Activated CD8-positive, alpha-beta memory T cell treated with anti-CD3 and anti-CD28 coated beads, Interleukin-2, amount 50 U/mL, for 1 hour (primary cell): ENCODE measurements around the gene WDR49.

Experiments used
- DNase-seq: peaks from one replicate; pipeline ENCODE4 v3.0.0-alpha.2; 2020; ENCODE audit errors: extremely low read depth

The WDR49 gene

DNA sequence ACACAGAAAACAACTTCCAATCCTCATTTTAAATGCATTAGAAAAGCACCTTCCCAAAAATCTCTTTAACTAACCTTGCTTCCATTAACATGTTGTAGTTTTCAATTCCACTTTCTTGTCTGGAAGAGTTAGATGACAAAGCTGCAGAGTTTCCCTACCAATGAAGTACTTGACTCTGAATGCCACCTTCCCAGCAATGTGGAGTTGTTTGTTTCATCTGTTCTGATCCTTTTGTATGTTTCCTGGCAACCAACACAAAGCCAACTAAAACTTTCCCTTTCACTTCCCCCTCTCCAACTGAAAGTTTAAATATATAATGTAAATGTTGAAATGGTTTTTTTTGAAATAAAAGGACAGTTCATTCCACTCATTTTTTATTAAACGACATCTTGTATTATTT, at the start of gene WDR49:
WDR49 (minus strand) TSS at position 183 of the 400 bp plus-strand sequence. CDS start 517 bp downstream, outside the sequence.
- DNase-seq = no peak

- no peak for DNase-seq
These were observed 47.2 kb upstream of the WDR49 start for GRCh38 chr3:167700926-167701325.

GRCh38 chr3:167700046-167700445, 46.3 kb upstream of the WDR49 start:
- DNase-seq = no peak

DNA sequence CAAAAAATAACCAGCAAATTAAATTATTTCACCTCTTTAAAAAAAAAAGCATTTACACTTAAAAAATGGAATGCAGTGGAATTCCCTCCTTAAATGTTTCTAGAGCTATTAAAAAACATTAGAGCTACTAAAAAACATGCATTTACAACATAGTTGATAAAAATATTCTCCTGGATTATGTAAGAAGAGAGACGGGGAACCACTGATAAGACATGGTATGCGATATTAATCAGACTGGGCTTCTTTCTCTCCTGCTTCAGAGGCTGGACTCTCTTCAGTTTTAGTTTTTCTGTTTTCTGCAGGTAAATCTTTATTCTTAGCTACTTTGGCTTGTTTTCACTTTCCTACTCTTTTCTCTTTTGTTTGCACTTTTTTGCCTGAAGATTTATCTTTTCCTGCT, 40.4 kb upstream of the WDR49 start:
- no peak for DNase-seq

DNA sequence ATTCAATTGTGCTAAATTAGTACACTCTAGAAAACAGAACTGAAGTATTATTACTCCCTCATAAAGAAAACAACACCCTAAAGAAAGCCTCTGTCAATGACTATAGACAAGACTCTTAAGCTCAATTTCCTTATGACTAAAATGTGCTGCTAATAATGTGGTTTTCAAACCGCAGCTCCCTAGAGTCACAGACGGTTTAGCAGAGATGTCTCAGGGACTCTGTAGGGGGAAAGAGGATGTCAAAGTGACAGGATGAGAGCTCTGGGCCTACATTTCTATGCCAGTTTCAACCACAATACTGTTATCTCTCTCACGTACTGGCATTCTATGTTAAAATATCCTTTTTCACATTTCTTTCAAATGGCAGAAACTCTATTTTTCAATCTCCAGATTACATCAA, 37.6 kb upstream of the WDR49 start:
- no peak for DNase-seq

- DNase-seq = no peak
These were observed 30.7 kb upstream of the WDR49 start for GRCh38 chr3:167684388-167684993.

- no peak for DNase-seq
These were observed 25.8 kb upstream of the WDR49 start for GRCh38 chr3:167679526-167679925.

- no peak for DNase-seq
These were observed 22.1 kb upstream of the WDR49 start for GRCh38 chr3:167675848-167676247.

DNA sequence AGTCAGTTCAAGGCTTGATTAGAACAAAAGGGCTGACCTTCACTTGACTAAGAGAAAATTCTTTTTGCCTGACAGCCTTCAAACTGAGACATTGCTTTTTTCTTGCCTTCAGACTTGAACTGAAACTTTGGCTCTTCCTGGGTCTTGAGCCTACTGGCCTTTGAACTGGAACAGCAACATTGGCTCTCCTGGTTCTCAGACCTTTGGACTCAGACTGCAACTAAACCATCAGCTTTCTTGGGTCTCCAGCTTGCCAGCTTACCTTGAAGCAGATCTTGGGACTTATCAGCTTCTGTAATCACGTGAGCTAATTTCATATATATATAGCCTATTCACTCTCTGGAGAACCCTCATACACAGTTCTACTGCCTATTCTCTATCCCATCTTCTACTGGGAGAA, 19.5 kb upstream of the WDR49 start:
- no peak for DNase-seq

- DNase-seq = no peak
These were observed 18.2 kb upstream of the WDR49 start for GRCh38 chr3:167671878-167672427.

- no peak for DNase-seq
These were observed 16.0 kb upstream of the WDR49 start for GRCh38 chr3:167669699-167670098.

DNA sequence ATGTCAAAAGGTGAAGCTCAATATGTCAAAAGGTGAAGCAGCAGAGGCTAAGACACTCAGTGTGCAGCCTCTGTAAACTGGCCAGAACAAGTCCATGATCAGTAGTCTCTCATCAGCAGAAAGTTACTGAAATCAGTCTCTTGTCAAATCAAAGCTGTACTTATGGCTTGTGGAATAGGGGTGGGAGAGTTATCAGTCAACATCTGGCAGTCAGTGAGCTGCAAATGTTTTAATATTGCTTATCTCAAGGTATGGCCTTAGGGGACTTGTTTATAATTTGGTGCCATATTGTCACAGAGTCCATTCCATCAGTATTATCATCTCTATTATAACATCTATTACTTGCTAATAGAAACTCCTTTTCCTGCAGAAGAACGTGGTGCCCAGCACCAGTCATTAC, 14.9 kb upstream of the WDR49 start:
- no peak for DNase-seq

- no peak for DNase-seq
These were observed 12.8 kb upstream of the WDR49 start for GRCh38 chr3:167666563-167666962.

DNA sequence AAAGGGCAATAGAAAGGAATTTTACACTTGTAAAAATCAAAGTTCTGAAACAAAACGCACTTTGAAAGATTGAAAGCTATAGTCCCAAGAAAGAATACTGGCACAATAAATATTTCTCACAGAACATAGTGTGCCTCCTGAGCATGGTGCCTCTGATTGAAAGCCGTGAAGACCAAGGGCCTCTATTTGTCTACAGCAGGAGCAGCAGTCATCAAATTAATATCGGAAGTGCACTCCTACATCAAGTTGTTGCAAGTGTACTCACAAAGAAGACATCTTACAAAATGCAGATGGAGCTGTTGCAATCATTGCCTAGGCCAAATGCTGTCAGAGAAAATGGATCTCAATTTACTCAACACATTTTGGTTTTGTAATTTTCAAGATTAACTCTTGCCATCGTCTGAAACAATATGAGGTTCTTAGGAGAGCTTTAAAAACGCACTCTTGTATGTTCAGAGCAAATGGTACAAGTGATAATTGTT, 9.2 kb upstream of the WDR49 start:
- DNase-seq = no peak

DNA sequence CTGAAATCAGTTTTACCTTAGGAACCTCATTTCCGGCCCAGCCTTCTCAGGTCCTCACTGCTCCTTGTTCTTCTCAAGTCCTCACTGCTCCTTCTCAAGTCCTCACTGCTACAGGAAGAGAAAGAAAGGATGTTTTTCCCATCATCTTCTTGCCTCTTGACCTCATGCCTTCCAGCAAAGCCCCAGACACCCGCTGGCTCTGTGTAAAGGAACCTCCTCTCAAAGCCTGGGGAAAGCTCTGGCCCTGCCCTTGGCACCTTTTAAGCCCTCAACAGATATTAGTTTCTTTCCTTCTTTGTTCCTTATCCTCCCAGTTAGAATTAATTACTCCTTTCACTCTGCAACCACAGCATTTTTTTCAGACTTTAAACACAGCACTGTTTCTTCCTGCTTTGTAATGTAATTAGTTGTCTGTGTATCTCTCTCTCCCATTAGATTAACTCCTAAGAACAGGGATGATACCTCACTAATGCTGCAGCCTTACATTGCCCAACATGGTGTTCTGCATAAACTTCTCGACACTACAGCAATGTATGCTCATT, 4.0 kb upstream of the WDR49 start:
- no peak for DNase-seq

DNA sequence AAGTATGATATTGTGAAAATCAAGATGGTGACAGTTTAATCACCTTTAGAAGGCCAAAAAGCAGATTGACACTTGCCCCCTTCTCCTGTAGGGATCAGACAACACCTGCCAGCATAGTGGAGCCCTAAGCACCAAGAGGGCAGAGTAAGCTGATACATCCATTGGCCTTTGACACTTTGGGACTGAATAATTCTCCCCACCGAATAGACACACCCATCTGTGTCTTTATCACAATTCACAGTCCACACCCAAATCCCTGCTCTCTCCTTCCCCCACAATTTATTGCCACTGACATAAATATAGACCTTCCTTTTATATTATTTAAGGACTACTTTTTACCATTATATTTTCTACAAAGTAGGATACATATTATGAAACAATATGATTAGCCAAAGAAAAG, 3.1 kb upstream of the WDR49 start:
- no peak for DNase-seq

DNA sequence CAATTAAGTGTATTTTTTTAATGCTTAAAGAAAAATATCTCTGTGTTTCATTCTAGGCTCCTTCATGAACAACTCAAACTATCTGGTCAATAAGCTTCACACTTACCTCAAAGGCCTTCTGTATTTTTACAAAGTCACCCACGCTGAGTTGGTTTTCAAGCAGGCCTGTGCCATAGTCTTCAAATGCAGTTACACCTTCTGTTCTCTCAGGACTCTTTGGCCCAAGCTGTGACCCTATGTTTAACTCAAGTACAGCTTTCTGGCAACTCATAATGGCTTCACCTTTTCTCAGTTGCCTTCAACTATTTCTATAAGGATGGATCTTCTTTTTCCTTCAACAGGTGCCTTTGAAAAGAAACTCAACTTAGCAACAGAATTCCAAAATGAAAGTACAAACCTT, 587 bp downstream of the WDR49 start:
- no peak for DNase-seq

DNA sequence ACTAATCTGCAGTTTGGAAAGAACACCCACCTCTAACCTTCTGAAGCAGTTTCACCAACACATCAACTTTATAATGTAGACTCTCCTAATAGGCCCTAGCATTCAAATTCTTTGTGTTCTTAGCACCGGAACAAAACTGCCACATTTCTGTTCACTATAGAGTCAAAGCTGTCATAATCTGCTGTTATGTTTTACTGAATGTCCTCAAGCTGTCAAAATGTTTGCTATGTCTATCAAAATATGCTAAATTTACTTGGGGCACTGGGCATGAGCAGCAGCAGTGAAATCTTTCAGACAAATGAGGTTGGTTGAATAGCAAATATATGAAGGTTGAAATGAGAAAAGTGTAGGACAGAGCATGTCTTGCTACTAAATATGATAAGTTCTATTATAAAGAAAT, 1.9 kb downstream of the WDR49 start:
- no peak for DNase-seq

- DNase-seq = no peak
These were observed 3.3 kb downstream of the WDR49 start for GRCh38 chr3:167650459-167650858.

DNA sequence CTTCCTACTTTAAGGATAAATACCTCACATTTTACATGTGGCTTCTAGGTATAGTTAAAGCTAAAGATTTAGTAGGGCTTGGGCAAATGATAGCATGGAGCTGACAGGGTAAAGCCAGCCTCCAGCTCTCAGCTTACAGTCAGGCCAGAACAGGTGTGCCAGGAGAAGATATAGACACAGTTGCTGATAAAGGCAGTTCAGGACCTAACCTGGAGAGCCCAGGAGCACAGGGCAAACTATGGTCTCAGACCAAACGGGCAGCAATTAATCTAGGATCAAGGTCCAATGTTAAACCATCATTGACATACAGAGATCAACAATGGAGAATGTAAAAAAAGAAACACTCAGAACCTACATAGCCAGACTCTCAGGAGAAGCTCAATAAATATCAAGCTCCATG, 4.0 kb downstream of the WDR49 start:
- DNase-seq = no peak

- no peak for DNase-seq
These were observed 9.1 kb downstream of the WDR49 start for GRCh38 chr3:167644611-167645010.

DNA sequence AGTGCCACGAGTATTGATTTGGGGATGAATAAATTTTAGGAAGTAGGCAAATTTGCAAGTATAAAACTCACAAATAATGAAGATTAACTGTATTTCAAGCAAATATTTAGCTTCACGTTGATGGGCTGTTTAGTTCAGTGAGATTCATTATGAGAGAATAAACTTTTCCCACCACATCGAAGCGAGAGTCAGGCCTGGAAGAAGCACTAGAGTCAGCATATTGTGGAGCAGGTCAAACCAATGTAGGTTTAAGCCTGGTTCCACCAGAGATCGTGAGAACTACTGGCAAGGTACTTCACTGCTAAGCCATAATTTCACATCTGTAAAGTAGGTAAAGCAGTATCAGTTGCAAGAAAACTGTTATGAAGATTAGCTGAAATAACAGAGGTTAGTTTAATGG, 22.3 kb downstream of the WDR49 start:
- DNase-seq = no peak

GRCh38 chr3:167626490-167626889, 27.3 kb downstream of the WDR49 start:
- DNase-seq = no peak

- no peak for DNase-seq
These were observed 38.7 kb downstream of the WDR49 start for GRCh38 chr3:167615030-167615429.
